Stimulated activated CD8-positive, alpha-beta memory T cell treated with anti-CD3 and anti-CD28 coated beads, Interleukin-4, amount 100 ng/mL, for 24 hours (primary cell): Measurements from ENCODE around the gene SH2D7.

ENCODE experiments used
- DNase-seq: peaks from one replicate; pipeline ENCODE4 v3.0.0-alpha.2; 2020; ENCODE audit warnings: low read depth

The SH2D7 gene

GRCh38 chr15:78104566-78105475, 12.5 kb downstream of the SH2D7 start:
- DNase-seq, result no peak

DNA sequence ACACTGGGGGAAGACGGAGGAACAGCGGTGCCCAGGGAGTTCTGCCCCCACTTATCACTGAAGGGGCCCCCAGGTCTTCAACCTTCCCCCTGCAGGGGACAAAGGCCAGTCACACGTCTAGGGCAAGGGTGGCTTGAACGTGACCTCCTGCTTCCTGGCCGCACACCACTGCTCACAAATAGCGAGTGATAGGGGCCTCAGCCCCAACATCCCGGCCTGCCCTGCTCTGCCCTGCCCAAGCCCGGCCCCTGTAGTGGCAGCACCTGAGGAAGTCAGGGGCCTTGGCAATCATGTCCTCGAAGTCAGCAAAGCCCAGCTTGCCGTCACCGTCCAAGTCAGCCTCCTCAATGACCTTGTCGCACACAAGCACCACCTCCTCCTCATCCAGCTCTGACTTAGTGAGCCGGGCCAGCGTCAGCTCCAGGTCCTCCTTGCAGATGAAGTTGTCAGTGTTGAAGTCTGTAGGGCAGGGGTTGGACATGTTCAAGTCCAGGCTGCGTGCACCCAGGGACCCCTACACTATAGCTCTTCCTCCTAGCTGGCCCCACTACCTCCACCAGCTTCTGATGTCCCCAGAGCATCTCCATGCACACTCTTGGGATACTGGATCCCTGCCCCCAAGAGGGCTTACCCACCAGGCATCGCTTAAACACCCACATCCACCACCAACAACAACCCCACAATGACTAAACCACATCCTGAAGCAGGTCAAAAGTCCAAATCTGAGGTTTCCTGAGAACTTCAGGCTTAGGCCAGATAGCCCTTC, 13.3 kb downstream of the SH2D7 start:
- DNase-seq, result no peak

- no peak for DNase-seq
Measured at GRCh38 chr15:78107471-78107870, 15.1 kb downstream of the SH2D7 start.

GRCh38 chr15:78108300-78109084, 16.1 kb downstream of the SH2D7 start:
- DNase-seq, result peak; percentile 75

- DNase-seq, result no peak
Measured at GRCh38 chr15:78109156-78109555, 16.8 kb downstream of the SH2D7 start.

- no peak for DNase-seq
Measured at GRCh38 chr15:78110096-78110495, 17.7 kb downstream of the SH2D7 start.

- no peak for DNase-seq
Measured at GRCh38 chr15:78110916-78111475, 18.6 kb downstream of the SH2D7 start.

DNA sequence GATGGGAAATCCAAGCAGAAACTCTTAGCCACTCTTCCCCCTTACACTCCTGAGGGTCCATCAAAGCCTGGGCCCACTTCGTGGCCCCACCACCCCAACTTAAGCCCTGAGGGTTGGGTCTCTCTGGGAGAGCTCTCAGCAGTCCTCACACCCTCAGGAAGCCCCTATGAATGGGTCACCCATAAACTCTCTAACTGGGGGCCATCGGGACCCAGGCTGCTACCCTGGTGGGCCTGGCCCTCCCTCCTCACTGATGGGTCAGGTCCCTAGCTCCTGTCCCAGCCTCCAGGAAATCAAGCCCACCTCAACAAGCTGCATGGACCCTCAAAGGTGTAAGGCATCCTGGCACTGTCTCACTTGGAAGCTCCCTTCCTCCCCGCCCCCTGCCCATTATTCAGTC, 19.4 kb downstream of the SH2D7 start:
- DNase-seq, result no peak

DNA sequence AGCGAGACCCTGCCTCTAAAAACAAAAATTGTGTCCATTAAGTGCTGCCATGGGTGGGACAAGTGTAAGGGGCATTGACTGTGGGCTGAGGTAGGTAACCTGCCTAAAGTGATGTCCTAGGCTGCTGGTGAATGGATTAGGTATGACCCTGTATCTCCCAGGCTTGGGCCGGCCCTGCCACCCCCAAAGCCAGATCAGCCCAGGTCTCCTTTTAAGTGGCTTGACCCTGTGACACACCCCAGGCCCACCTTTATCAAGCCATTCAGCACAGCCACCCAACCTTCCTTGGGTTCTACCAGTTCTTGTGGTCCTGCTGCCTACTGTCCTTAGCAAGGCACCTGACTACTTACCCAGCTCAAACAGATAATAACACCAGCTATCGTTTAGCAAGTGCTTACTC, 20.2 kb downstream of the SH2D7 start:
- DNase-seq, result no peak

DNA sequence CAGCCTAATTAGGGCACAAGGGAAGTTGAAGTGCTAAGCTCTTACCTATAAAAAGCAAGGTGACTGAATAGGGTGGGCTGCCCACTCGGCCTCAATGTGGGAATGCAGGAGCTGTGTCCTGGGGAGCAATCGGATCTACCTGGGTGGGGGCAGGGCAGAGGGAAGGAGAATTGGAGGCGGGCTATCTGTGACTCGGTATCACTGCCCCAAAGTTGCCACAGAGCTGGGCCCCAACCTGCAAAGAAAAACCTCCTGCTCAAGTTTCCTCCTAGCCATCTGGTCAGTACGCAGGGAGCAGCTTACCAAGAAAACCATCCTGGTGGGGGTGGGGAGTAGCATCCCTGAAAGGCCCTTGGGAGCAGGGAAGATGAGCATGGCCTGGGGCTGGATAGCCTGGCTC, 28.2 kb downstream of the SH2D7 start:
- DNase-seq, result no peak

- DNase-seq, result no peak
Measured at GRCh38 chr15:78125267-78125666, 32.9 kb downstream of the SH2D7 start.

DNA sequence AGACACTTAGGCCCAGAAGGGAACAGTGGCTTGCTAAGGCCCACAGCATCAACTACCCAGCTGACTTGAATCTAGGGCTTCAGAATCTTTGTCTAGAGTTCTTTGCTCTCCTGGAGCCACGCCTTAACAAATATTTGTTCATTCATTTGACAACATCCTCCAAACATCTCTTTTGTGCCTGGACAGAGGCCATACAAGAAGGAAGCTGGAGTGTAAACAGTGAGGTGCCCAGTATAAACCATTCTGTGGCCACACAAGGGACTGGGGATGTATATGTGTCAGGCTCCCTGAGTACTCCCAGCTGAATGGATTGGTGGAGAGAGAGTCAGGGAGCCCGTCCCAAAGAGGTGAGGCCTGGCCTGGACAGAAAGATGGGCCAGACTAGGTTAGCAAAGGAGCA, 35.5 kb downstream of the SH2D7 start:
- DNase-seq, result no peak

DNA sequence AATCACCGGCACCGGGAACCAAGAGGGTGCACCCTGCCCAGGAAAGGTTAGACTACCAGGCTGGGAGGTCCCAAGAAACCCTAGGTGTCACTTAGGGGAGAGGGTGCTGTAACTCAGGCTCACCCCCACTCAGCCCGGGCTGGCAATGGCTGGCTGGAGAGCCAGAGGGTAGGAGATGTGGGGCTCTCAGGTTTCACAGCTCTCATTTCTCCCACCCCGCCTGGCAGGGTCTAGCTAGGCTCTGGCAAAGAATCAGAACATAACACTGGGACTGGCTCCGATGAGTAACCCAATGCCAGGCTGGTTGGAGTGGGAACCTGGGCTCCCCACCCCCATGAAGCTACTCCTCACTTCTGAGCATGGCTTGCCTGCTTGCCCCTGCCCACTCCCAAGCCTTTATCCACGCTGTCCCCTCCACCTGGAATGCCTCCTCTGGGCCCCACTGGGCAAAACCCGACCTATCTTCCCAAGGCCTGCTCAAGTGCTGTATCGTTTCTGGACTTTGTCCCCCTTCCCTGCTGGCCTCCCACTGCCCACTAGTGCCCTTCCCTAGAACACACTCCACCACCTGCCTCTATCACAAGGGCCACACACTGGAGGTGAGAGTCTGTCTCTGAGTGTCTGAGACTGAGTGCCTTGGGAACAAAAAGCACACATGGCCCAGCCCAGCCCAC, 36.9 kb downstream of the SH2D7 start:
- no peak for DNase-seq

DNA sequence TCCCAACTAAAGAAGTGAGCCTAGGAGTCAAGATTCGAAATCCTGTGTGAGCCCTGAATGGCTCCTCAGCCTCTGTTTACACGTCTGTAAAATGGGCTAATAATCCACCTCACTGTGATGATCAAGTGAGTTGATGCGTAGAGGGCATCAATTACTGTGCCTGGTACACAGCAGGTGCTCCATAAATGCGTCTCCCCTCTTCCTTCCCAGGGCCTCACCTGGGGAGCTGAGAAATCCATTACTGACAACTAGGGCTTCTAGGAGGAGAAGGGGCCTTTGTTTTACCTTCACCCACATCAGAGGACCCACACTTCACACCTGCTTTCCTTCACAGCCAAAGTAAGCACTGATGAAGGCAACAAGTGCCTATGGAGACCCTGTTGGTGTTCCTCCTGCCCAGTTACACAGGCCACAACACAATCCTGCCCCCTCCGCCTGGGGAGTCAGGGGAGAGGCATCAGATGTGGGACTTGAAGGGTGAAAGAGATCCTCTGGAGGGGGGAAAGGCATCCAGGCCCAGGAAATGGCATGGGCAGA, 37.5 kb downstream of the SH2D7 start:
- DNase-seq, result no peak

GRCh38 chr15:78130466-78131294, 38.3 kb downstream of the SH2D7 start:
- peak; percentile 24 for DNase-seq

GRCh38 chr15:78131295-78132061, 39.1 kb downstream of the SH2D7 start, which contains the start of gene CIB2:
TSS of gene CIB2 (minus strand) at chr15:78131445. CDS start at chr15:78131215, 230 bp downstream.
- DNase-seq, result peak; percentile 64

GRCh38 chr15:78133801-78134200, 41.4 kb downstream of the SH2D7 start:
- no peak for DNase-seq

DNA sequence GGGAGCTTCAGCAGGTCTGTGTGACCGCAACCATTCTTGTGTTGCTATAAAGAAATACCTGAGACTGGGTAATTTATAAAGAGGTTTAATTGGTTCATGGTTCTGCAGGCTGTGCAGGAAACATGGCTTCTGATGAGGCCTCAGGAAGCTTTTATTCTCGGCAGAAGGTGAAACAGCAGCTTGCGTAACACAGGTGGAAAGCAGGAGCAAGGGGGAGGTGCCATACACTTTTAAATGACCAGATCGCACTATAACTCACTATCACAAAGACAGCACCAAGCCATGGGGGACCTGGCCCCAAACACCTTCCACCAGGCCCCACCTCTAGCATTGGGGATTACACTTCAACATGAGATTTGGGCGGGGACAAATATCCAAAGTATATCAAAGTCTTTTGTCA, 47.2 kb downstream of the SH2D7 start:
- no peak for DNase-seq

DNA sequence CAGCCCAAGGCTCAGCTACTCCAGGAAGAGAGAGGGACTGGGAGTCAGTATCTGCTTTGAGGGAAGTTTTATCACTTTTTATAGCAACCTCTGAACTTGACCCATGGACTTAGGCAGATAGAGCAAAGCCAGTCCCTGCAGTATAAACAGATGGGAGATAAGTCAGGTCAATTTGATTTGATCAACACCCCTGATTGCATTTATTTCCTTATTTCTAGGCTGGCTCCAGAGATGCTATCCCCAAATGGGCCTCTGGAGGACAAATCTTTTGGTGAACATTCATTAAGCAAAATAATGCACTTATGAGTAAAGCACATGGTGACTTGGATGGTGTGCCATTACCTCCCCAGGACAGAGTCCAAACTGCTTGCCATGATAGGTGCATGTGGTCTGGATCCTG, 47.9 kb downstream of the SH2D7 start:
- no peak for DNase-seq
